HepG2 (cell line): ENCODE data around the gene SOCS7. TPM values are rescaled to one million over a fixed set of nuclear protein-coding genes. Genes with fewer than 3 reads are reported as not detected.

Experiments
- ATAC-seq: fragments of 200-7000 bp; cut with Tn5 transposase; 3 replicates; pipeline ENCODE4 v1.9.1; 2020; ENCODE audit warnings: mild to moderate bottlenecking, moderate library complexity
- BruUV-seq: library from RNA; stranded (reverse); fragments of 400-500 nt; replicated peaks from 2 replicates; lab custom pipeline; 2021; lab: Mats Ljungman, UMichigan
- CTCF ChIA-PET: fragments of 300-600 bp; formaldehyde crosslinking; extraction: SDS; loops from one replicate; lab custom pipeline; 2021; ENCODE audit warnings: low total read pairs, inconsistent platforms, low intra/inter-chr PET ratio; lab: Yijun Ruan, JAX
- POLR2A ChIA-PET: fragments of 350-600 bp; sonication (Branson Sonifier 250); formaldehyde crosslinking; loops from one replicate; lab custom pipeline; 2020; ENCODE audit warnings: antibody characterized with exemption, inconsistent platforms; lab: Yijun Ruan, JAX
- DNase-seq: peaks from one replicate; pipeline ENCODE4 v3.0.0-alpha.2; 2015; ENCODE audit warnings: low spot score
- FAIRE-seq: peaks from 3 replicates; lab custom pipeline; 2011; peaks lifted over from hg19 to GRCh38; lab: Jason Lieb, UNC
- H2AFZ ChIP-seq: one replicate; pipeline ENCODE4 v1.6.1; 2011; ENCODE audit warnings: low read length, inconsistent platforms
- H3K27ac ChIP-seq: fragments of 300-600 bp; 3 replicates; pipeline ENCODE4 v1.8.0; 2011; ENCODE audit warnings: mixed run types, mild to moderate bottlenecking, mixed read lengths, low read length, inconsistent platforms; ENCODE audit not compliant: insufficient read depth; ENCODE audit errors: extremely low read length
- H3K27me3 ChIP-seq, 2 experiments: fragments of 200-600 bp in 1 of 2; 2 replicates in 1 of 2; 3 replicates in 1 of 2; pipeline versions ENCODE4 v1.6.0 to v1.8.0; 2011; ENCODE audit warnings: low read length in 2 of 2, mild to moderate bottlenecking in 2 of 2, moderate library complexity in 2 of 2, inconsistent platforms in 1 of 2; ENCODE audit not compliant: insufficient read depth in 2 of 2, control insufficient read depth in 1 of 2
- H3K36me3 ChIP-seq, 2 experiments: fragments of 200-600 bp in 1 of 2; replicated peaks in 1 of 2; 2 replicates in 1 of 2; 3 replicates in 1 of 2; pipeline versions ENCODE4 v1.5.1 to v1.8.0; 2011; ENCODE audit warnings: low read length in 2 of 2, inconsistent platforms in 1 of 2; ENCODE audit not compliant: insufficient read depth in 2 of 2, control insufficient read depth in 1 of 2
- H3K4me1 ChIP-seq: 2 replicates; pipeline ENCODE4 v1.5.1; 2012; ENCODE audit warnings: low read length, inconsistent platforms; ENCODE audit not compliant: insufficient read depth
- H3K4me2 ChIP-seq: 2 replicates; pipeline ENCODE4 v1.6.0; 2011; ENCODE audit warnings: low read depth, low read length, inconsistent platforms
- H3K4me3 ChIP-seq, 3 experiments: fragments of 200-600 bp in 1 of 3; sonication (generic), shearing (Covaris generic) in 1 of 3; replicated peaks in 1 of 3; 2 replicates each; pipeline ENCODE4 v1.5.1; 2011 to 2016; ENCODE audit warnings: low read length in 3 of 3, inconsistent platforms in 2 of 3, low read depth in 2 of 3, mild to moderate bottlenecking in 2 of 3, control low read depth in 1 of 3, mixed read lengths in 1 of 3; ENCODE audit not compliant: insufficient read depth in 1 of 3
- H3K79me2 ChIP-seq: one replicate; pipeline ENCODE4 v1.6.1; 2011; ENCODE audit warnings: low read length, inconsistent platforms; ENCODE audit not compliant: insufficient read depth
- H3K9ac ChIP-seq: 2 replicates; pipeline ENCODE4 v1.6.0; 2011; ENCODE audit warnings: mild to moderate bottlenecking, low read depth, low read length, inconsistent platforms; ENCODE audit not compliant: insufficient read depth
- H3K9me3 ChIP-seq: 2 replicates; pipeline ENCODE4 v1.5.1; 2012; ENCODE audit warnings: mild to moderate bottlenecking, low read length
- H4K20me1 ChIP-seq: 2 replicates; pipeline ENCODE4 v1.6.0; 2011; ENCODE audit warnings: inconsistent platforms, mild to moderate bottlenecking, low read length, moderate library complexity; ENCODE audit not compliant: insufficient read depth
- BCL6 ChIP-seq: IDR thresholded peaks from 2 replicates; pipeline ENCODE4 v1.6.1; 2016; ENCODE audit warnings: missing genetic modification reagents, missing compliant biosample characterization
- CBX1 ChIP-seq: IDR thresholded peaks from one replicate; pipeline ENCODE4 v1.6.1; 2016; ENCODE audit warnings: antibody characterized with exemption, low read depth
- FOXJ3 ChIP-seq: sonication (generic); formaldehyde crosslinking; IDR thresholded peaks from 2 replicates; pipeline ENCODE4 v1.4.0; 2020; ENCODE audit warnings: missing genetic modification reagents, mild to moderate bottlenecking, borderline replicate concordance
- HMG20A ChIP-seq: IDR thresholded peaks from 2 replicates; pipeline ENCODE4 v1.6.1; 2016; ENCODE audit warnings: borderline replicate concordance
- KDM1A ChIP-seq: IDR thresholded peaks from 2 replicates; pipeline ENCODE4 v1.6.1; 2016; ENCODE audit warnings: missing compliant biosample characterization
- NAIF1 ChIP-seq: sonication (generic); formaldehyde crosslinking; IDR thresholded peaks from 2 replicates; pipeline ENCODE4 v1.5.0; 2020; ENCODE audit warnings: mild to moderate bottlenecking, missing genetic modification reagents, borderline replicate concordance
- NFKBIZ ChIP-seq: IDR thresholded peaks from 2 replicates; pipeline ENCODE4 v1.6.1; 2018; ENCODE audit warnings: missing genetic modification reagents, missing compliant biosample characterization
- NFYB ChIP-seq: sonication (generic); formaldehyde crosslinking; IDR thresholded peaks from 2 replicates; pipeline ENCODE4 v1.4.0; 2020; ENCODE audit warnings: missing genetic modification reagents
- PCBP1 ChIP-seq: fragments of 200-400 bp; formaldehyde crosslinking; IDR thresholded peaks from 2 replicates; pipeline ENCODE4 v1.6.1; 2017; ENCODE audit warnings: mild to moderate bottlenecking, low read depth, low read length, borderline replicate concordance
- SP140L ChIP-seq: sonication (generic); formaldehyde crosslinking; IDR thresholded peaks from 2 replicates; pipeline ENCODE4 v1.4.0; 2020; ENCODE audit warnings: missing genetic modification reagents, borderline replicate concordance
- TMF1 ChIP-seq: sonication (generic); formaldehyde crosslinking; IDR thresholded peaks from 2 replicates; pipeline ENCODE4 v1.8.1; 2022; ENCODE audit warnings: low read depth, missing genetic modification reagents
- TRIM24 ChIP-seq: sonication (generic); formaldehyde crosslinking; IDR thresholded peaks from 2 replicates; pipeline ENCODE4 v1.8.0; 2022; ENCODE audit warnings: mild to moderate bottlenecking, missing genetic modification reagents
- ZBTB1 ChIP-seq: sonication (generic); formaldehyde crosslinking; IDR thresholded peaks from 2 replicates; pipeline ENCODE4 v1.4.0; 2020; ENCODE audit warnings: missing genetic modification reagents, borderline replicate concordance
- ZNF333 ChIP-seq: sonication (generic); formaldehyde crosslinking; IDR thresholded peaks from 2 replicates; pipeline ENCODE4 v1.4.0; 2020; ENCODE audit warnings: mild to moderate bottlenecking, missing genetic modification reagents, borderline replicate concordance
- ZNF484 ChIP-seq: sonication (generic); formaldehyde crosslinking; IDR thresholded peaks from 2 replicates; pipeline ENCODE4 v1.5.1; 2020; ENCODE audit warnings: mild to moderate bottlenecking, low read depth, missing genetic modification reagents, borderline replicate concordance
- ZNF724P ChIP-seq: sonication (generic); formaldehyde crosslinking; IDR thresholded peaks from 2 replicates; pipeline ENCODE4 v1.8.0; 2022; ENCODE audit warnings: missing genetic modification reagents, borderline replicate concordance
- WGBS: methylation state at CpG from one replicate; pipeline ENCODE4 v1.1.6; 2017; ENCODE audit warnings: low lambda C conversion rate; 5-methylcytosine and 5-hydroxymethylcytosine counted together
- in situ Hi-C: cut with HindIII; loops from 2 replicates; pipeline ENCODE4 v1.10.0; 2017; ENCODE audit warnings: low pct_unique_long_range_greater_than_20kb; ENCODE audit not compliant: extremely low pct_ligation_motif_present
- intact Hi-C: fragments of 100-400 bp; cut with micrococcal nuclease; formaldehyde crosslinking; loops from one replicate; pipeline ENCODE4 v1.10.0; 2022; ENCODE audit not compliant: unreplicated experiment
- polyA plus RNA-seq, 8 experiments: library from polyadenylated mRNA; depleted of rRNA in 3 of 8; stranded (reverse) in 7 of 8; unstranded in 1 of 8; fragments of >200 nt; fragmentation: Illumina TruSeq in 4 of 8; extraction: Trizol in 4 of 8; gene quantifications; 2 replicates each; pipeline versions ENCODE4 v1.2.1 to v1.2.3, GENCODE V29; 2011 to 2016; ENCODE audit warnings: low read depth in 4 of 8, missing spikeins in 1 of 8, mixed read lengths in 1 of 8; ENCODE audit not compliant: insufficient read depth in 1 of 8
- total RNA-seq, 5 experiments: library from RNA; depleted of rRNA; stranded (reverse); fragments of >200 nt; fragmentation: Illumina TruSeq; extraction: Trizol; gene quantifications; 2 replicates each; pipeline ENCODE4 v1.2.3, GENCODE V29; 2016; ENCODE audit warnings: low read depth in 1 of 5
- TF ChIP-seq, protein P1 (sequence below): sonication (generic); formaldehyde crosslinking; IDR thresholded peaks from 2 replicates; pipeline ENCODE4 v1.4.0; 2020; ENCODE audit warnings: missing genetic modification reagents; ENCODE audit errors: not compliant biosample characterization
- TF ChIP-seq, protein P2 (sequence below): sonication (generic); formaldehyde crosslinking; IDR thresholded peaks from 2 replicates; pipeline ENCODE4 v1.8.1; 2022; ENCODE audit warnings: mild to moderate bottlenecking, missing genetic modification reagents

The SOCS7 gene
- total and polyA plus RNA-seq, 2 of the 13 experiments (the other 11 are each of a cell fraction or from before 2014, with no cell fraction given): 19.2 to 24.2 TPM

DNA sequence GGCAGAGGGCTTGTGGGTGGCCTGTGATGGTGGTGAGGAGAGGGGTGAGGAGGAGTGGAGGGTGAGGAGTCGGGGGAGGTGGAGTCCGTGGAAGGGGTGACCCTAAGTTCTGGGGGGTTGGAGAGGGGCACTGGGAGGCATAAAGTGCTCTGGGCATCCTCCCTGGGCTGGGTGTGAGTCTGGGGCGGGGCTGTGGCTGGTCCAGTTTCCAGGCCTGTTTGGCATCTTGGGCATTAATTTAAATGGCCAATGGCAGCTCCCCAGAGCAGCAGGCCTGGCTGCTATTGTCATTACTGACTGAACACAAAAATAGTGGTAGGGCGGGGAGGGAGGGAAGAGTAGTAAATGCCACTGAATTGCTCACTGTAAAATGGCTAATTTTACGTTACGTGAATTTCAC is 68.9 kb downstream of the SOCS7 start:
- Histone ChIP-seq H2AFZ (no peak overlapping the region), H3K36me3 (no peaks in the 10 kb centered on the region), H3K27me3 (peaks cover 24 to 79% of the 10 kb centered on the region in 2 experiments), H3K4me3 (no peak overlapping the region), H3K9ac (no peak overlapping the region), H4K20me1 (no peaks in the 10 kb centered on the region; the same call in 1 of the 2 replicates), H3K79me2 (no peaks in the 10 kb centered on the region), H3K9me3 (no peaks in the 10 kb centered on the region), H3K27ac (no peak overlapping the region), H3K4me1 (peaks cover 27% of the 10 kb centered on the region), H3K4me2 (no peak overlapping the region)
- POLR2A ChIA-PET: no interaction called here
- in situ Hi-C loops (loop anchor here (10.0 kb wide), 1 partner anchor 244 kb away; no protein-coding TSS in a partner anchor), intact Hi-C loops (loop anchor here (5.0 to 10.0 kb wide), 2 partner anchors 52 to 244 kb away; no protein-coding TSS in a partner anchor)
- no TSS peak for BruUV-seq
- FAIRE-seq: no peak
- TF ChIP-seq PCBP1: no peak
- ATAC-seq: no peak
- no peak for DNase-seq
- WGBS: 36% methylated on average over 6 of the region's 6 CpGs
- CTCF ChIA-PET: no interaction called here

DNA sequence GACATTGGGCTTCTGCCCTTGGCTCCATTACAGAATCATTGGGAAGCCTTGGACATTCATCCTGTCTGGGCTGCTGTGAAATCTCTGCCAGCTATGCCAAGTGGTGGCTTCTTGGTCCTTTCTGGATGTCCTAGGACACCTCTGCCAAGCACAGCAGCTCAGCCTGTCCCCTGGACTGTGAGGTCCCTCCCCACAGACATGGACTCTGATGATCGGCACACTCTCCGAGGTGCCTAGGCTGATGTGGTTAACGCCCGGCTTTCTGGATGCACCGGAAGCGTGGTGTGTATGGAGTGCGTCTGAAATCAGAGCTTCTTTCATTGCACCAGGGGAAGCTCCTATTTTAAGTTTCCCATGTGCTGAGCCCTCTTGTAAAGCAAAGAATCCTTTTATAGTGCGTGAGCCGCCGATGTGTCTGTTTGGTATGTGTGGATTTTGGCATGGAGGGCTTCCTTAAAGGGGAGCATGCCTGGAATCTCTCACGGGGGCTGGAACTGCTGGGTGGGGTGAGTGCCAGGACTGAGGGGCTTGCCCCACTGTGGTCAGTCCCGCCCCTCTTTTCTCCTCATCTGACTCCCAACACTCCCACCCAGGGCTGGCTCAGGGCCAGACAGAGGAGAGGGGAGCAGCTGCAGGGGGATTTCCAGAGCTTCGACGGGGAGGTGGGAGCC is 69.7 kb downstream of the SOCS7 start:
- DNase-seq (no peak), ATAC-seq (no peak), FAIRE-seq (no peak)
- no peak overlapping the region for H3K27ac ChIP-seq
- no peaks in the 10 kb centered on the region for H3K36me3 ChIP-seq
- H3K27me3 ChIP-seq: peaks cover 24 to 85% of the 10 kb centered on the region in 2 experiments
- no peaks in the 10 kb centered on the region; the same call in 1 of the 2 replicates for H4K20me1 ChIP-seq
- in situ Hi-C loops (loop anchor here (10.0 kb wide), 1 partner anchor 243 kb away; no protein-coding TSS in a partner anchor), intact Hi-C loops (loop anchor here (5.0 to 10.0 kb wide), 2 partner anchors 51 to 243 kb away; no protein-coding TSS in a partner anchor)
- ChIA-PET POLR2A (no interaction called here), CTCF (no interaction called here)
- H2AFZ ChIP-seq: no peak overlapping the region
- H3K4me1 ChIP-seq: peaks cover 19% of the 10 kb centered on the region
- no peaks in the 10 kb centered on the region for H3K79me2 ChIP-seq
- H3K4me2 ChIP-seq: no peak overlapping the region
- 17% methylated on average over 12 of the region's 14 CpGs for WGBS
- BruUV-seq: no TSS peak
- TF ChIP-seq BCL6: no peak
- TF ChIP-seq, protein P1, sequence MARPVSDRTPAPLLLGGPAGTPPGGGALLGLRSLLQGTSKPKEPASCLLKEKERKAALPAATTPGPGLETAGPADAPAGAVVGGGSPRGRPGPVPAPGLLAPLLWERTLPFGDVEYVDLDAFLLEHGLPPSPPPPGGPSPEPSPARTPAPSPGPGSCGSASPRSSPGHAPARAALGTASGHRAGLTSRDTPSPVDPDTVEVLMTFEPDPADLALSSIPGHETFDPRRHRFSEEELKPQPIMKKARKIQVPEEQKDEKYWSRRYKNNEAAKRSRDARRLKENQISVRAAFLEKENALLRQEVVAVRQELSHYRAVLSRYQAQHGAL (CRISPR knock-in tag): no peak
- no peak for TF ChIP-seq CBX1
- no peak for TF ChIP-seq FOXJ3
- no peak for TF ChIP-seq ZBTB1 (CRISPR knock-in tag)
- no peak for TF ChIP-seq ZNF484 (CRISPR knock-in tag)
- TF ChIP-seq NFYB (CRISPR knock-in tag): no peak
- TF ChIP-seq KDM1A: no peak
- TF ChIP-seq TMF1 (CRISPR knock-in tag): no peak
- TF ChIP-seq NFKBIZ (CRISPR knock-in tag): no peak
- no peak for TF ChIP-seq NAIF1 (CRISPR knock-in tag)
- no peak for TF ChIP-seq HMG20A (CRISPR knock-in tag)
- no peak for TF ChIP-seq TRIM24
- no peak for TF ChIP-seq ZNF724P (CRISPR knock-in tag)
- no peak for TF ChIP-seq ZNF333
- TF ChIP-seq, protein P2, sequence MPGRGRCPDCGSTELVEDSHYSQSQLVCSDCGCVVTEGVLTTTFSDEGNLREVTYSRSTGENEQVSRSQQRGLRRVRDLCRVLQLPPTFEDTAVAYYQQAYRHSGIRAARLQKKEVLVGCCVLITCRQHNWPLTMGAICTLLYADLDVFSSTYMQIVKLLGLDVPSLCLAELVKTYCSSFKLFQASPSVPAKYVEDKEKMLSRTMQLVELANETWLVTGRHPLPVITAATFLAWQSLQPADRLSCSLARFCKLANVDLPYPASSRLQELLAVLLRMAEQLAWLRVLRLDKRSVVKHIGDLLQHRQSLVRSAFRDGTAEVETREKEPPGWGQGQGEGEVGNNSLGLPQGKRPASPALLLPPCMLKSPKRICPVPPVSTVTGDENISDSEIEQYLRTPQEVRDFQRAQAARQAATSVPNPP: no peak
- TF ChIP-seq SP140L (CRISPR knock-in tag): no peak
- H3K9ac ChIP-seq: no peak overlapping the region
- H3K4me3 ChIP-seq: no peak overlapping the region
- H3K9me3 ChIP-seq: no peaks in the 10 kb centered on the region
